ENCODE data around the gene DTX3.
"Not testable (repeated sequence)": the region's sequence is repeated elsewhere in the genome, so short reads cannot be mapped to it uniquely, and the experiment has no call there.

DTX3 gene

GRCh38 chr12:57631566-57632072, 27.0 kb downstream of the DTX3 start:
- no peak for DNase-seq

DNA sequence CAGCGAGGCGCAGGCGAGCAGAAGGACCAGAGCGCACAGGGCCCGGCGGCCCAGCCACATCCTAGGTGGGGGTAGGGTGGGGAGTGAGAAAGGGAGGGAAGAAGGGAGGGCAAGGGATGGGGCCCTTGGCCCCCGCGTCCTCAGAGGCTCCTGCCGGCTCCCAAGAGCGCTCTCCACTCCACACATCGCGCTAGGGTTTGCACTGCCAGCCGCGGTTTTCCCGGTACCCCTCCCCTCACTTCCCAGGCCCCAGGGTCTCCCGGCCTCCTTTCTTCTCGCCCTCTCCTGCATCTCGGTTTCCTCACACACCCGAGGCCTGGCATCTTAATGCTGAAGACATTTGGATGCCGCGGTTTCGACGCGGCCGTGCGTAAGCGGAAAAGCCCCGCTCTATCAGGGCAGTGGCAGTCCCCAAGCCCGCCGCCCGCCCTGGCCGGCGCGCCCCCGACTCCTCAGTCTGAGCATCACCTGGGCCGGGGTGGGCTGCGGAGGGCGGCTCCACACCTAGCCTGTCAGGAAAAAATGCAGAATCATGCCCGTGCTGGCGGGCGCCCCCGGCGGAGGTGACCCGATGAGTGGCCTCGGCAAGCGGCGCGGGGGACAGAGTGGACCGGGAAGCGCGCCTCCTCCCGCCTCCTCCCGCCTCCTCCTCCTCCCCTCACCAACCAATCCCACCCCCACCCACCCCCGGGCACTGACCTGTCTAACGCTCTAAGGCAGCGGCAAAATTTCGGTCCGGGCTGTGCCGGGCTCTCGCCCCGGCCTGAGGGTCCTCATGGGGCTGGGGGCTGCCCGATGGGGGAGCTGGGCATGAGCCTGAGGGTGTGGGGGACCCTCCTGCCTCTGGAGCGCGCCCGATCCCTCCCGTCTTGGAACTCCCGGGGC, 27.7 kb downstream of the DTX3 start:
- DNase-seq: peak in 7 of 51 donors; percentile 20 to 52 (median 38)

DNA sequence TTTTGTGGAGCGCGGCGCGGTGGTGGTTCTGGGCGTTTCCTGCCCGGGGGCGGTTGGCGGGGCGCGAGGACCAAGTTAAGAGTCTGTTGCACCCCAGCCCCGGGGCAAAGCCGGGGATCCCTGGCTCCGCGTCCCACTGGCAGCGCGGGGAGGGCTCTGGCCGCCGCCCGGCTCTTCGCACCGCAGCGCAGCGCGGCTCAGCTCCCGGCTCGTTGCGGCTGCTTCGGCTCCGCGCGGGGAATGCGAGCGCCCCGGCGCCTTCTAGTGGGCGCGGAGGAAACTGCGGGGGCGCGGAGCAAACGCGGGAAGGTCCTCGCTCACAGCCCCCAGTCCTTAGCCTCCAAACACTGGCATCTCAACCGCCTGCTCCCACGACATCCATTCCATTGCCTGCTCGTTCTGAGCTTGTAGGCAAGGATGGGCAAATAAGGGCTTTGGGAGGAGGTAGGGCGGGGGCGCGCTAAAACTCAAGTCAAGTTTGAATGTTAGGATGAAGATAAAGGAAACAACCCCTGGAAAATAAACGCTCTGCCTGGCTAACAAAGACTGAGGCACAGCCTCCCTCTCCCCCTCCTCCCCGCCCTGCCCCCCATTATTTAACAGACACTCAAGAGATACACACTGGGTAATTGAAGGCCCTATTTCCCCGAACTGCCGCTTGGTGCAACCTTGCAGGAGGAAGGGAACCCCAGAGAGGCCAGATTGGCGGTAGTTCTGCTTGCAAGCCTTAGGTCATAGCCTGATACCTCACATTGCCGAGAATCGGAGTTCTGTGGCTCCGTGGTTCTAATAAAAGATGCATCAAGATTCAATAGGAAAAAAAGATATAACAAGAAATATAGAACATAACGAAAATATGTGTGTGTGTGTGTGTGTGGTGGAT, 28.6 kb downstream of the DTX3 start, which contains the start of gene B4GALNT1:
Gene B4GALNT1 (minus strand): TSS at position 244 of the 883 bp plus-strand sequence. CDS start 1,069 bp downstream, outside the sequence.
- peak in 29 of 51 donors; percentile 9 to 76 (median 42) for DNase-seq

- not testable (repeated sequence) for DNase-seq
Observed at GRCh38 chr12:57636731-57637130, 32.1 kb downstream of the DTX3 start.

- no peak for DNase-seq
Observed at GRCh38 chr12:57637364-57637763, 32.7 kb downstream of the DTX3 start.

- no peak for DNase-seq
Observed at GRCh38 chr12:57638096-57638495, 33.5 kb downstream of the DTX3 start.

GRCh38 chr12:57640175-57641042, 35.8 kb downstream of the DTX3 start:
- DNase-seq: no peak

DNA sequence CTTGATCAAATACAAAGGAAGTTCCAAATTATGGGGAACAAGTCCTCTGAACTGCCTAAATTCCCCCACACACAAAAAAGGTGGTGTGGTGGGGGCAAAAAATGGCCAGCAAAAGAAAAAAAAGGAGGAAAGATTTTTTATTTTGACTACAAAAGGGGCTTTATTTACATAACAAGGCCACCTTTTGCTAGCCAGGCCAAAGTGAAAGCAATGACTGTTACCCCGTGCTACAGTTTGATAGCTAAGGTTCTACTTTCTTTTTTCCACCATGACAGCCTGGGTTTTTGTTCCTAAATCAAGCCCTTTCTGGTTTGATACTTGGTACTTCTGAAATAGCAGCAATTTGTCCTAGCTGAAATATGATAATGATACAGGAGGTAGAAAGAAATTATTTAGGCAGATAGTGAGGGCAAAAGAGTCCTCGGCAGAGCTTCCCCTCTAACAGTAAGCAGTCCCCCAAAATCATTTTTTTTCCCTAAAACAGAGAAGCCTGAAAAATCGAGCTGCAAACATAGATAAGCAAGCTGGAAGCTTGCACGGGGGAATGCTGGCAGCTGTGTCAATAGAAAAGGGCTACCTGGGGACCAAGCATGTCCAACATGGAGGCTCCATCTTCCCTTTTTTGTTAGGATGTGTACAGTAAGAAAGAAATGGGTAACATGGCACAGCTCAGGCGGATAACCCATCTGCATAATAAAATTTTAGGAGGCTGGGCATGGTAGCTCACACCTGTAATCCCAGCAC, 37.2 kb downstream of the DTX3 start:
- no peak for DNase-seq

DNA sequence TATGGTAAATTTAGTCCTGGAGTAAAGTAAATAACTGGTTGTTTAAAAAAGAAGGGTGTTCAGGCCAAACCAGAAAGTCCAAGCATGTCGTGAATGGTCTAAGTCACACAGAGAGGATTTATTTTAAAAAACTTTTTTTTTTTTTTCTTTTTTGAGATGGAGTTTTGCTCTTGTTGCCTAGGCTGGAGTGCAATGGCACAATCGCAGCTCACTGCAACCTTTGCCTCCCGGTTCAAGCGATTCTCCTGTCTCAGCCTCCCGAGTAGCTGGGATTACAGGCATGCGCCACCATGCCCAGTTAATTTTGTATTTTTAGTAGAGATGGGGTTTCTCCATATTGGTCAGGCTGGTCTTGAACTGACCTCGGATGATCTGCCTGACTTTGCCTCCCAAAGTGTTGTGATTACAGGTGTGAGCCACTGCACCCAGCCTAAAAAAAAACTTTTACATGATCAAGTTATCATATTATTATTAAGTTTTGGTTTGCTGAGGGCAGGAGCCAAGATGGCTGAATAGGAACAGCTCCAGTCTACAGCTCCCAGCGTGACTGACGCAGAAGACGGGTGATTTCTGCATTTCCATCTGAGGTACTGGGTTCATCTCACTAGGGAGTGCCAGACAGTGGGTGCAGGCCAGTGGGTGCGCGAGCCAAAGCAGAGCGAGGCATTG, 41.5 kb downstream of the DTX3 start:
- not testable (repeated sequence) for DNase-seq

GRCh38 chr12:57646659-57647049, 42.0 kb downstream of the DTX3 start:
- not testable (repeated sequence) for DNase-seq

DNA sequence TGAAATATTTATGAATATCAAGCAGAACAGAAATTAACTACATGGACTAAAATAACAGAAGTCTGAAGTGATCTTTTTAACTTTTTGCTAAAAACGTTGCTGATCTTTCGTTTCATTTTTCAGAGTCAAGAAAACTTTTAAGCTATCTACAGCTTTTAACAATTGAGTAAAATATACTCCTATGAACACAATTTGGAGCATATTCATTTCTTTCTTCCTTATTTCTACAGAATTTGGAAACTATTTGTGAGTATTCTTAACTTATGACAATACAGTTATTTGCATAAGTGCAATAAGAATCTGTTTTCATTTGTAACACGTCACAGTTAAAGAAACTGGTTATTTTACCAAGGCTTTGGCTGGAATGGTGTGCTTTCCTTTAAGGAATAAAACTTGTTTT, 49.4 kb downstream of the DTX3 start:
- DNase-seq: no peak

DNA sequence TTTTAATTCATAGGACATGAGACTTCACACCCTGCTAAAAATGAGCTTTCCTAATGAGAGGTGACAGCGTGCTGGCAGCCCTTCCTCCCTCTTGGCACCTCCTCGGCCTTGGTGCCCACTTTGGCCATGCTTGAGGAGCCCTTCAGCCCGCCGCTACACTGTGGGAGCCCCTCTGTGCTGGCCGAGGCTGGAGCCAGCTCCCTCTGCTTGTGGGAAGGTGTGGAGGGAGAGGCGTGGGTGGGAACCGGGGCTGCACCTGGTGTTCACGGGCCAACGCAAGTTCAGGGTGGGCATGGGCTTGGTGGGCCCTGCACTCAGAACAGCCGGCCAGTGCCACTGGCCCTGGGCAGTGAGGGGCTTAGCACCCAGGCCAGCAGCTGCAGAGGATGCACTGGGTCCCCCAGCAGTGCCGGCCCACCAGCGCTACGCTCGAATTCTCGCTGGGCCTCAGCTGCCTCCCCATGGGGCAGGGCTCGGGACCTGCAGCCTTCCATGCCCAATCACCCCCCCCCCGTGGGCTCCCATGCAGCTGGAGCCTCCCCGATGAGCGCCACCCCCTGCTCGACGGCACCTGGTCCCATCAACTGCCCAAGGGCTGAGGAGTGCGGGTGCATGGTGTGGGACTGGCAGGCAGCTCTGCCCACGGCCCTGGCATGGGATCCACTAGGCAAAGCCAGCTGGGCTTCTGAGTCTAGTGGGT, 51.1 kb downstream of the DTX3 start:
- DNase-seq: no peak

- DNase-seq: not testable (repeated sequence)
Observed at GRCh38 chr12:57656408-57656807, 51.8 kb downstream of the DTX3 start.

DNA sequence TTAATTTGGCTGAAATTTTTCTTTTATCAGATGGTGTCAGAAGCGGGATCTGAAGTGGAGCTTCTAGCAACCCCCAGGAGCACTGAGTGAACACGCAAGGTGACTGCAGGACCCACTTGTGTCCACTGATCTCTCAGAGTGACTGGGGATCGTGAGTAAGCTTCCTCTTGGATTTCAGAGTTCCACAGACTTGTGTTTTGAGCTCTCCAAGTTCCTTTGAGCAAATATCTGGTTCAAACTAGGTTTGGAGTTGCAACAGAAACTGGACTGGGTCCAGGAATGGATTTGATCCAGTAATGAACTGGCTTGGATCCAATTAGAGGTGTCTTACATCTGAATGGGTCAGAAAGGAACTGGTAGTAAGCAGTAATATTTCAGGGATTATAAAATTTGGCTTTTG, 53.1 kb downstream of the DTX3 start:
- DNase-seq: no peak

DNA sequence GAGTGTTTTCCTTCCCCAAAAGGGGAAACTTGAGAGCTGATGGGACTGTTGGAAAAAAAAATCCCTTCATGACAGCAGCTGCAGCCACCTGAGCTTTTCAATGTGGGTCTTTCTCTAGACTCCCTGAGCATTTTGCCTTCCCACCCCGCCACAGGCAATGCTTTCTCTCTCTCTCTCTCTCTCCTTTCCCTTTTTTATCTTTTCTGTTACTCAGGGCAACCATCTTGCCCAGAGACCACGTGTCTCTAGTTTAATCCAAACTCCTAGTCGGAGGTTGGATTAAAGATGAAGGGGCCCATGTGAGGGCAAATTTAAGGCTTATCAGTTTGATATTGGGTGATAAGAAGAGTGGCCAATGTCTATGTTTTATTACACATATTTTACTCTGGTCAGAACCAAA, 54.3 kb downstream of the DTX3 start:
- DNase-seq: no peak

All from hypothalamus (tissue), 51 donors.